GM19239 (cell line): ENCODE measurements around the gene PDE3B.
"Not testable (repeated sequence)": the region's sequence is repeated elsewhere in the genome, so short reads cannot be mapped to it uniquely, and the experiment has no call there.

Experiments used
- DNase-seq: peaks from one replicate; pipeline ENCODE4 v3.0.0; 2011; ENCODE audit warnings: low spot score; ENCODE audit not compliant: insufficient read length
- FAIRE-seq: peaks from 2 replicates; lab custom pipeline; 2011; peaks lifted over from hg19 to GRCh38; lab: Jason Lieb, UNC

Gene PDE3B

DNA sequence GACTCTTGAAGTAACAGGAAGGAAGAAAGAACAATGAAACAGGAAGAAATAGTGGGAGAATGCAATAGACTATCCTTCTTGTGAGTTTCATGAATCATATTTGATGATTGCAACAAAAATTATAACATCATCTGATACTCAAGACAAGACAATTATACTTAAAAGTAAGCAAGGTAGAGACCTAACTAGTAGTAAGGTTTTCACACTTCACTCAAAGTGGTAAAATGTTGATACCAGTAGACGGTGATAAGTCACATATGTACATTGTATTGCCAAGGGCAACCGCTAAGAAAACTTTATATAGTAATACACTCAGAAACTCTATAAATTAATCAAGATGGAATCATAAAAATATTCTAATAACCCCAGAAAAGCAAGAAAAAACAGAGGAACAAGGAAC is 140.6 kb downstream of the PDE3B start:
- FAIRE-seq, result no peak
- no peak for DNase-seq

DNA sequence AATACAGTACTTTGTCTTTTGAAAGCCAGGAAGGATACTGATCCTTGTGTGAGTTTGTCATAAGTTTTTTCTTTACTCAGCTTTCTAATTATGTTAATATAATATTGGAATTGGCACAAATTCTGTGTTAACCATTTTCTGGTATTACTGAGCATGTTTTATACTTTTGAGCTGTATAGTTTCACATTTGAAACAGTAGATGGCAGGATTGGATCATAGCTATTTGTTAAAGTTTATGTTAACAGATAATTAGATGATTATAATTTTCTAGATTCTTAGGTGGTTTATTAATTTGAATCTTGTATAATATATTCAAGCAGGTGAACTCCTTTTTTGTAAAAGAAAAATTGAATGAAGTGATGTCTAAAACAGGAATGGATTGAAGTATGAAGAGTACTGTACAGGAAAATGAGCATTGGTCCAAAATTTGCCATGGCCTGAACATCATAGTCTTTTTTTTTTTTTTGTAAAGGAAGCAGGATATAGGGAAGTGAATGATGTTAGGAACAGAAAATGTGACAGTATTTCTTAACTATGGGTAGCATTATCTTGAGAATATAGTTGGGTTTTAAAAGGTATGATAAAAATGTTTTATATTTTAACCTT is 146.4 kb downstream of the PDE3B start:
- FAIRE-seq (no peak), DNase-seq (no peak)

- no peak for FAIRE-seq
Measured at GRCh38 chr11:14793546-14793945, 149.9 kb downstream of the PDE3B start.

DNA sequence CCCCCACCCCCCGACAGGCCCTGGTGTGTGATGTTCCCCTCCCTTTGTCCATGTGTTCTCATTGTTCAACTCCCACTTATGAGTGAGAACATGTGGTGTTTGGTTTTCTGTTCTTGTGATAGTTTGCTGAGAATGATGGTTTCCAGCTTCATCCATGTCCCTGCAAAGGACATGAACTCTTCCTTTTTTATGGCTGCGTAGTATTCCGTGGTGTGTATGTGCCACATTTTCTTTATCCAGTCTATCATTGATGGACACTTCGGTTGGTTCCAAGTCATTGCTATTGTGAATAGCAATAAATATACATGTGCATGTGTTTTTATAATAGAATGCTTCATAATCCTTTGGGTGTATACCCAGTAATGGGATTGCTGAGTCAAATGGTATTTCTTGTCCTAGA is 152.4 kb downstream of the PDE3B start:
- DNase-seq, FAIRE-seq: not testable (repeated sequence)

More at GRCh38 chr11:14793546-14793945, 149.9 kb downstream of the PDE3B start:
- DNase-seq, result no peak

GRCh38 chr11:14803846-14804245 is 160.2 kb downstream of the PDE3B start:
- no peak for DNase-seq
- FAIRE-seq, result no peak

GRCh38 chr11:14809466-14809865 is 165.9 kb downstream of the PDE3B start:
- no peak for DNase-seq
- no peak for FAIRE-seq

- no peak for FAIRE-seq
- no peak for DNase-seq
Measured at GRCh38 chr11:14812757-14813156, 169.2 kb downstream of the PDE3B start.

- no peak for FAIRE-seq
- no peak for DNase-seq
Measured at GRCh38 chr11:14813516-14813915, 169.9 kb downstream of the PDE3B start.

- FAIRE-seq, result no peak
- no peak for DNase-seq
Measured at GRCh38 chr11:14818779-14819178, 175.2 kb downstream of the PDE3B start.

- DNase-seq (no peak), FAIRE-seq (no peak)
Measured at GRCh38 chr11:14819596-14819995, 176.0 kb downstream of the PDE3B start.

GRCh38 chr11:14821031-14821430 is 177.4 kb downstream of the PDE3B start:
- DNase-seq (no peak), FAIRE-seq (no peak)

DNA sequence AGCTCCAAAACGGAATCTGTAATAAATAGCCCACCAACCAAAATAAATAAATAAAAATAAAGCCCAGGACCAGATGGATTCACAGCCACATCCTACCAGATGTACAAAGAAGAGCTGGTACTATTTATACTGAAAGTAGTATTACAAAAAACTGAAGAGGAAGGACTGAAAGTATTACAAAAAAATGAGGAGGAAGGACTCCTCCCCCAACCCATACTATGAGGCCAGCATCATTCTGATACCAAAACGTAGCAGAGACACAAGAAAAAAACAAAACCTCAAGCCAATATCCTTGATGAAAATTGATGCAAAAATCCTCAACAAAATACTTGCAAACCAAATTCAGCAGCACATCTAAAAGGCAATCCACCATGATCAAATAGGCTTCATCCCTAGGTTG is 183.0 kb downstream of the PDE3B start:
- no peak for FAIRE-seq
- DNase-seq, result no peak

DNA sequence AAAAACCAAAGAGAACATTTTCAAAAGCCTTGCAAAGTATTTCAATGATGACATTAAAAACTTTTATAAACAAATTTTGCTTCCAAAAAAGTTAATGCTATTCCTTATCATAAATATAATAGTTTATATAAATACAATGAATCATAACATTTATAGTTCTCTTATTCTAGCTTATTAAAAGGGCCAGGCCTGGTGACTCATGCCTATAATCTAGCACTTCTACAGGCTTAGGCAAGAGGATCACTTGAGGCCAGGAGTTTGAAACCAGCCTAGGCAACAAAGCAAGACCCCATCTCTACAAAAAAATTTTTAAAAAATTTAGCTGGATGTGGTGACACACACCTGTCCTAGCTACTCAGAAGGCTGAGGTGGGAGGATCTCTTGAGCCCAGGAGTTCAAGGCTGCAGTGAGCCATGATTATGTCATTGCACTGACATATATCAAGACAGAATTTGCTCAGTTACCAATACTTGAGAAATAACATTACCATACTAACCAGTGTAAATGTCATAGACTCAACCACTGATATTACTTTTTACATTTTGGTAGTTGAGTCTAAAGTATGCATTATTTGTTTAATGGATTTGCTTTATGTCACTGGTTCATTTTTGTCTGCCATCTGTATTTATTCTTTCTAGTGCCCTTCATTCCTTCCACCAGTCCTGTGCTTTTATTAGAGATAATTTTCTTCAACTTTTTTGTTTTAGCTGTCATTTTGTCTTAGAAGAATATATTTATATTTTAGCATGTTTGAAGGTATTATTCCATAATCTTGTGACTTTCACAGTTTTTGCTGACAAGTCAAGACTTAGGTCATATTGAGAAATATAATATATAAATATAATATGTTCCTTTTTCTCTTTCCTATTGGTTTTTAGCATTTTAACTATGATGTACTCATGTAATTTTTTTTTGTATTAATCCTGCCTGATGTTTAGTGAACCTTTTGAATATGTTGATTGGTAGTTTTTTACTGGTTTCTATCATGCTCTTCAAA is 192.2 kb downstream of the PDE3B start:
- DNase-seq (no peak), FAIRE-seq (no peak)

DNA sequence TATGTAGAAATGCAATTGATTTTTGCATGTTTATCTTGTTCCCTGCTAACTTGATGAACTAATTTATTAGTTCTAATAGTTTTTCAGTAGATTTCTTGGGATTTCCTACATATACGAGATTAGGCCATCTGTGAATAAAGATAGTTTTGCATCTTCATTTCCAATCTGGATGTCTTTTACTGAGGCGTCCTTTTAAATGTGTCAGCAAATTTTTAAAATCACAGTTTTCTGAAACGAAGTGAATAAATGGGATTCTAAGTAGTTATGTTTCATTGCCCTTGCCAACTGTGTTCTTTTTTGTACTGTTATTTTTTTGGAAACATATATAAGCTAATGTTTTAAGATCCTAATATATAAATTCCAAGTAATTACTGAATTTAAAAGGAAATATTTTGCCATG is 198.4 kb downstream of the PDE3B start:
- FAIRE-seq, result no peak
- no peak for DNase-seq

- no peak for DNase-seq
Measured at GRCh38 chr11:14852571-14853177, 209.1 kb downstream of the PDE3B start.

DNA sequence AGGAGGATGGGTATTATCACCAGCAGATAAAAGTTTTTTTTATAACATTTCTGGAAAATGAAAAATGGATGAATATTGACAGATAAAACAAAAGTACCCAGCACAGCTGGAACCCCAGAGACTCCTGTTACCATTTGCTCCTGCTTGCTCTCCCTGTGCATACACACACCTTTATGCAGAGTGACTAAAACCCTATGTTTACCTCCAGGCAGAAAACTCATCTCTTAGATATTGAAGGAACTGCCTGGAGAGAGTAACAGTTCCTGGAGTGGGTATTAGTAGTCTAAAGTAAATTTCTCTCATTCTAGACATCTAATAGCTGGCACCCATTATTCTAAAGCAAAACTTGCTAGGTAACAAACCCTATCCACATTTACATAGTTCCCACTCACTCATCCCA is 210.5 kb downstream of the PDE3B start:
- DNase-seq, result no peak
- FAIRE-seq, result no peak

More at GRCh38 chr11:14852571-14853177, 209.1 kb downstream of the PDE3B start:
- no peak for FAIRE-seq

GRCh38 chr11:14855890-14856289 is 212.3 kb downstream of the PDE3B start:
- no peak for FAIRE-seq
- no peak for DNase-seq

DNA sequence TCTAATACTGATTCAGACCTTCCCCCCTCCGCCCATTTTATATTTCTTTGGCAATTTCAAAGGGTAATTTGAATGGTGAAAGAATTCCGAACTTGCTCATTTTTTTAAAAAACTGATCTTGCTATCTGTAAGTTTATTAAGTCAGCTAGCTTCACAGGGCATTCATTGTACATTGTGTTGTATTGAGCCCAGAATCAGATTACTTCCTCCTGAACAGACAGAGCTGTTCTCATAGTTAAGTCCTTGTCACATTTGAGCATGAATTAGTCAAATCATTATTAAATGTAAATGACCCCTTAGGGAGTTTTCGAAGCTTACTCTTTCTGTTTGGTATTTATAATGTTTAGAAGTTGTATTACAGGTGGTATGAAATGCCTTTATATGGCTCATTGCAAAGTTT is 214.0 kb downstream of the PDE3B start:
- peak; percentile 53 for FAIRE-seq
- DNase-seq, result no peak

GRCh38 chr11:14858404-14858803 is 214.8 kb downstream of the PDE3B start:
- FAIRE-seq, result no peak
- DNase-seq, result no peak

DNA sequence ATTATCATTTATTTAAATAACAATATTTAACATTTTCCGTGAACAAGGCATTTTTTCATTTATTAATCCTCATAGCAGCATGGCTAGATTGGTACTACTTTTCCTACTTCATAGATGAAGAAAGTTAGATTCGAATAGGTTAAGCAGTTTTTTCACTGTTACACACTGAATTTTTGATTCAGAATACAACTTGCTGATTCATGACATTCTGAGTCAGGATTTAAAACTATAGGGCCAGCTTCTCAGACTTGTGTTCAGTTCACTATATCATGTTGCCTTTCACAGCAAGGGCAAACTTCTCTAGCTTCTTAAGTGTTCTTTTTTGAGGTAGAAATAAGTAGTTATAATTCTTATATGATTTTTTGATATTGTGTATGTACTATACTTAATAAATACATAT is 216.9 kb downstream of the PDE3B start:
- no peak for DNase-seq
- FAIRE-seq, result no peak

DNA sequence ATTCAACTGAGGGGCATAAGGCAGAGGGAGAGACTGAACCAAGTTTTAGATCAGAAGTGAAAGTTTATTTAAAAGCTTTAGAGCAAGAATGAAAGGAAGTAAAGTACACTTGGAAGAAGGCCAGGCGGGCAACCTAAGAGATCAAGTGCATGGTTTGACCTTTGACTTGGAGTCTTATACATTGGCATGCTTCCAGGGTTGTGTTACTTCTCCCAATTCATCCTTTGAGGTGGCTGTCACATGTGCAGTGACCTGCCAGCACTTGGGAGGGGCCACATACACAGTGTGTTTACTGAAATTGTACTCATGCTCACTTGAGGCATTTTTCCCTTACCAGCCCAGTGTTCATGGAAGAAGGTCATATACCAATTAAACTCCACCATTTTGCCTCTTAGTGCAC is 218.1 kb downstream of the PDE3B start:
- no peak for FAIRE-seq
- no peak for DNase-seq
